ENCODE results near the gene RAD51B.

Gene RAD51B

GRCh38 chr14:68245146-68246073 lies 425.8 kb downstream of the RAD51B start:
- H3K36me3 Mint-ChIP-seq, result no peaks in the 10 kb centered on the region
- no peak overlapping the region for H3K27ac Mint-ChIP-seq
- peaks cover 16% of the 10 kb centered on the region for H3K4me1 Mint-ChIP-seq
- no peaks in the 10 kb centered on the region for H3K9me3 Mint-ChIP-seq
- ATAC-seq (no peak), DNase-seq (ENCODE audit: low spot score in 2 of 2) (no peak)
- H3K4me3 Mint-ChIP-seq, result no peak overlapping the region

GRCh38 chr14:68246074-68246785 lies 426.7 kb downstream of the RAD51B start:
- Mint-ChIP-seq H3K4me1 (peaks cover 23% of the 10 kb centered on the region), H3K27ac (no peak overlapping the region), H3K36me3 (no peaks in the 10 kb centered on the region), H3K4me3 (no peak overlapping the region), H3K9me3 (no peaks in the 10 kb centered on the region)
- ATAC-seq (no peak), DNase-seq (ENCODE audit: low spot score in 2 of 2) (no peak)

- DNase-seq (ENCODE audit: low spot score in 2 of 2), result no peak
- H3K4me3 Mint-ChIP-seq, result no peak overlapping the region
- H3K36me3 Mint-ChIP-seq, result no peaks in the 10 kb centered on the region
- no peak for ATAC-seq
- no peaks in the 10 kb centered on the region for H3K9me3 Mint-ChIP-seq
- peaks cover 28% of the 10 kb centered on the region for H3K4me1 Mint-ChIP-seq
- peak overlapping the region; percentile 26 for H3K27ac Mint-ChIP-seq
Observed at GRCh38 chr14:68246786-68247105, 427.2 kb downstream of the RAD51B start.

GRCh38 chr14:68247274-68247673 lies 427.7 kb downstream of the RAD51B start:
- Mint-ChIP-seq H3K36me3 (no peaks in the 10 kb centered on the region), H3K4me1 (peaks cover 29% of the 10 kb centered on the region), H3K4me3 (no peak overlapping the region), H3K9me3 (no peaks in the 10 kb centered on the region), H3K27ac (peak overlapping the region; percentile 26)
- ATAC-seq (no peak), DNase-seq (ENCODE audit: low spot score in 2 of 2) (no peak)

- no peak overlapping the region for H3K4me3 Mint-ChIP-seq
- ATAC-seq, result no peak
- peak overlapping the region; percentile 58 for H3K27ac Mint-ChIP-seq
- no peaks in the 10 kb centered on the region for H3K36me3 Mint-ChIP-seq
- no peaks in the 10 kb centered on the region for H3K9me3 Mint-ChIP-seq
- peaks cover 29% of the 10 kb centered on the region for H3K4me1 Mint-ChIP-seq
- DNase-seq (ENCODE audit: low spot score in 2 of 2), result no peak
Observed at GRCh38 chr14:68247676-68248268, 428.2 kb downstream of the RAD51B start.

GRCh38 chr14:68248481-68249255 lies 429.1 kb downstream of the RAD51B start:
- Mint-ChIP-seq H3K9me3 (no peaks in the 10 kb centered on the region), H3K4me1 (peaks cover 26% of the 10 kb centered on the region), H3K4me3 (no peak overlapping the region), H3K27ac (peak overlapping the region; percentile 58), H3K36me3 (no peaks in the 10 kb centered on the region)
- peak; percentile 74 for ATAC-seq
- no peak for DNase-seq (ENCODE audit: low spot score in 2 of 2)

GRCh38 chr14:68249661-68250451 lies 430.3 kb downstream of the RAD51B start:
- Mint-ChIP-seq H3K4me3 (no peak overlapping the region), H3K27ac (peak overlapping the region; percentile 6), H3K9me3 (no peaks in the 10 kb centered on the region), H3K4me1 (peaks cover 23% of the 10 kb centered on the region), H3K36me3 (no peaks in the 10 kb centered on the region)
- ATAC-seq (no peak), DNase-seq (ENCODE audit: low spot score in 2 of 2) (no peak)

GRCh38 chr14:68250927-68251768 lies 431.6 kb downstream of the RAD51B start:
- Mint-ChIP-seq H3K9me3 (no peaks in the 10 kb centered on the region), H3K27ac (peak overlapping the region; percentile 1), H3K36me3 (no peaks in the 10 kb centered on the region), H3K4me3 (no peak overlapping the region), H3K4me1 (peaks cover 23% of the 10 kb centered on the region)
- ATAC-seq (no peak), DNase-seq (ENCODE audit: low spot score in 2 of 2) (no peak)

- no peak overlapping the region for H3K4me3 Mint-ChIP-seq
- ATAC-seq (no peak), DNase-seq (ENCODE audit: low spot score in 2 of 2) (no peak)
- H3K27ac Mint-ChIP-seq, result peak overlapping the region; percentile 1
- no peaks in the 10 kb centered on the region for H3K36me3 Mint-ChIP-seq
- no peaks in the 10 kb centered on the region for H3K9me3 Mint-ChIP-seq
- peaks cover 23% of the 10 kb centered on the region for H3K4me1 Mint-ChIP-seq
Observed at GRCh38 chr14:68251769-68252100, 432.2 kb downstream of the RAD51B start.

- Mint-ChIP-seq H3K27ac (no peak overlapping the region), H3K4me3 (no peak overlapping the region), H3K9me3 (no peaks in the 10 kb centered on the region), H3K4me1 (peaks cover 23% of the 10 kb centered on the region), H3K36me3 (no peaks in the 10 kb centered on the region)
- no peak for DNase-seq (ENCODE audit: low spot score in 2 of 2)
- no peak for ATAC-seq
Observed at GRCh38 chr14:68253160-68253780, 433.7 kb downstream of the RAD51B start.

- no peaks in the 10 kb centered on the region for H3K9me3 Mint-ChIP-seq
- H3K4me1 Mint-ChIP-seq, result peaks cover 23% of the 10 kb centered on the region
- H3K27ac Mint-ChIP-seq, result no peak overlapping the region
- no peak for ATAC-seq
- no peak for DNase-seq (ENCODE audit: low spot score in 2 of 2)
- H3K36me3 Mint-ChIP-seq, result no peaks in the 10 kb centered on the region
- H3K4me3 Mint-ChIP-seq, result no peak overlapping the region
Observed at GRCh38 chr14:68253878-68254528, 434.4 kb downstream of the RAD51B start.

GRCh38 chr14:68254669-68255527 lies 435.3 kb downstream of the RAD51B start:
- DNase-seq (ENCODE audit: low spot score in 2 of 2), result no peak
- peak overlapping the region; percentile 18 for H3K27ac Mint-ChIP-seq
- H3K36me3 Mint-ChIP-seq, result no peaks in the 10 kb centered on the region
- peaks cover 18% of the 10 kb centered on the region for H3K4me1 Mint-ChIP-seq
- no peak overlapping the region for H3K4me3 Mint-ChIP-seq
- H3K9me3 Mint-ChIP-seq, result no peaks in the 10 kb centered on the region
- ATAC-seq, result no peak
